Nephron progenitor cell (in vitro differentiated cells): Measurements from ENCODE around the gene HOXC11.

Experiments
- DNase-seq: peaks from one replicate; pipeline ENCODE4 v3.0.0; 2021
- H3K27ac Mint-ChIP-seq: 2 replicates; pipeline ENCODE4 v1.8.0; 2021; ENCODE audit warnings: mild to moderate bottlenecking, moderate library complexity, mixed read lengths
- H3K27me3 Mint-ChIP-seq: 2 replicates; pipeline ENCODE4 v1.8.0; 2021; ENCODE audit warnings: mild to moderate bottlenecking, low read depth, mixed read lengths; ENCODE audit not compliant: poor library complexity
- H3K36me3 Mint-ChIP-seq: 2 replicates; pipeline ENCODE4 v1.8.0; 2021; ENCODE audit warnings: low read depth, mixed read lengths
- H3K4me1 Mint-ChIP-seq: 2 replicates; pipeline ENCODE4 v1.8.0; 2021; ENCODE audit warnings: mixed read lengths
- H3K4me3 Mint-ChIP-seq: 2 replicates; pipeline ENCODE4 v1.8.0; 2021; ENCODE audit warnings: mild to moderate bottlenecking, moderate library complexity, mixed read lengths
- H3K9me3 Mint-ChIP-seq: 2 replicates; pipeline ENCODE4 v1.8.0; 2021; ENCODE audit warnings: mild to moderate bottlenecking, moderate library complexity, mixed read lengths
- TF ChIP-seq, protein P1 (sequence below): fragments of 200-600 bp; sonication (generic); IDR thresholded peaks from 2 replicates; pipeline ENCODE4 v1.5.0; 2021; ENCODE audit warnings: antibody characterized with exemption

The HOXC11 gene

DNA sequence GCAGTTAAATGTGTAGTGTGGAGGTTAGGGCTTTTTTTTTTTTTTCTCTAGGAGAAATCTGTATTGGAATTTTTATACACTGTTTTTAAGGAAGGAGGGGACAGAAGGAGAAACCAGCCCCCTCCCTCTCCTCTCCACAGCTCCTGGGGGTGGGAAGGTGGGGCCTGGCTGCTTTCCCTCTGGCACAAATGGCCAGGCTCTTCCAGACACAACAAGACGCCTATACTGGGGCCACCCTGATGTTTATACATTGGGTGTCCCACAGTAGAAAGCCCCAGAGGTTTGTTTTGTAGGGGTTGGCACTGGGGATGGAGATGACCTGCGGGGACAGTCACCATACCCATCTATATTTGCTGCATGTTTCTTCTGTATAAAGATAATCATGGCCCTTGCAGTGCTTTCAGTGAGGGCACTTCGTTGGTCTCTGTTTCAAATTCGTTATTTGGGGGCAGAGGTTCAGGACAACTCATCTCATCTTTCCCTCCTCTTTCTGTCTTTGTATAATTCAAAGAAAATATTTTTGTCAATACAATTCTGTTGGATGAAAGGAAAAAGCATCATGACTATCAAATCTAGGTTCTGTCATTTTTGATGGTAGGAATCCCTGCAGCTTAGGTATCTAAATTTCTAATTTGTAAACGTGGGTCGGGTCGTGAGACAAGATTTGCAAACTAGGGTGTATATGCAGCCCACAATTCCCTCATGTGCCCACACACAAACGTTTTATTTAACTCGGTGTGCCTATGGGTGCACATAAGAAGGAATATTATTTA is 4.1 kb downstream of the HOXC11 start:
- Mint-ChIP-seq H3K36me3 (no peaks in the 10 kb centered on the region), H3K9me3 (no peaks in the 10 kb centered on the region), H3K27me3 (peaks cover 99% of the 10 kb centered on the region), H3K4me1 (peaks cover 88% of the 10 kb centered on the region), H3K27ac (no peak overlapping the region), H3K4me3 (peak overlapping the region; percentile 89)
- TF ChIP-seq, protein P1, sequence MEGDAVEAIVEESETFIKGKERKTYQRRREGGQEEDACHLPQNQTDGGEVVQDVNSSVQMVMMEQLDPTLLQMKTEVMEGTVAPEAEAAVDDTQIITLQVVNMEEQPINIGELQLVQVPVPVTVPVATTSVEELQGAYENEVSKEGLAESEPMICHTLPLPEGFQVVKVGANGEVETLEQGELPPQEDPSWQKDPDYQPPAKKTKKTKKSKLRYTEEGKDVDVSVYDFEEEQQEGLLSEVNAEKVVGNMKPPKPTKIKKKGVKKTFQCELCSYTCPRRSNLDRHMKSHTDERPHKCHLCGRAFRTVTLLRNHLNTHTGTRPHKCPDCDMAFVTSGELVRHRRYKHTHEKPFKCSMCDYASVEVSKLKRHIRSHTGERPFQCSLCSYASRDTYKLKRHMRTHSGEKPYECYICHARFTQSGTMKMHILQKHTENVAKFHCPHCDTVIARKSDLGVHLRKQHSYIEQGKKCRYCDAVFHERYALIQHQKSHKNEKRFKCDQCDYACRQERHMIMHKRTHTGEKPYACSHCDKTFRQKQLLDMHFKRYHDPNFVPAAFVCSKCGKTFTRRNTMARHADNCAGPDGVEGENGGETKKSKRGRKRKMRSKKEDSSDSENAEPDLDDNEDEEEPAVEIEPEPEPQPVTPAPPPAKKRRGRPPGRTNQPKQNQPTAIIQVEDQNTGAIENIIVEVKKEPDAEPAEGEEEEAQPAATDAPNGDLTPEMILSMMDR, result no peak
- no peak for DNase-seq

DNA sequence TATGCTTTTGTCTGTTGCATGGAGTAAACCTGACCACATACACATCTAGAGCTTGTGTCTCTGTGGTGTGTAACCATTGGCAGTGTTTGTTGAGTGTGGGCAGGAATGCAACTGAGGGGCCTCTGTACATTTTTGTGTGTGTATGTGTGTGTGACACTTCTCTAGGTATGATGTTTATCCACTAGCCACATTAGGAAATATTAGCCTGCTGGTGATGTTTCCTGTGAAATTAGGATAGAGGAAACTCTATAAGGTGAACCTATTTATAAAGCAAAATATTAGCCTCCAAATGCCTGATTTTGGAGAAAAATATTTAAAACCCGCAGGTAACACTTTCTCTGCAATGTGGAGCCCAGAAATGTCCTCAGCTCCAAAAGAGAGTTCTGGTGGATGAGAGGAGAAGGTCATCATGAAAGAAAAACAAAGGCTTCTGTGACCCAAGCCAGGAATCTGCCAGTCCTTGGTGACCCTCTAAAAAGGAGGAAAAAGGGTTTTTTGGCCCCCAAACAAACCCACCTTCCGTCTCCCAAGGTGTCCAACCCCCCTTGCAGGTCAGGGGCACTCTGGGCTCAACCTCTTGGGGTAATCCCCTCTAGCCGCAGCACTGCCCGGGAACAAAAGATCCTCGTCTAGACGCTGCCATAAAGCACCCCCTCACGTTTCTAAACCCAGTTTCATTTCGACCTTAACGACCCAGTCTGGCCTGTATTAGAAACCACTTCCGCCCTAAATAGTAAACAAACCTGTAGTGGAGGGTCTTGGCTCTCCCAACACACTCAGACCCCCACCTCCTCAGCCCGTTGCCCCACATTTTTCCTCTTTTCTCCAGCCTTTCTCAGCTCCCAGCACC is 4.9 kb downstream of the HOXC11 start:
- Mint-ChIP-seq H3K4me1 (peaks cover 89% of the 10 kb centered on the region), H3K36me3 (no peaks in the 10 kb centered on the region), H3K27ac (peak overlapping the region; percentile 80), H3K4me3 (peak overlapping the region; percentile 98), H3K9me3 (no peaks in the 10 kb centered on the region), H3K27me3 (peaks cover 95% of the 10 kb centered on the region)
- TF ChIP-seq, protein P1, result no peak
- DNase-seq, result no peak

DNA sequence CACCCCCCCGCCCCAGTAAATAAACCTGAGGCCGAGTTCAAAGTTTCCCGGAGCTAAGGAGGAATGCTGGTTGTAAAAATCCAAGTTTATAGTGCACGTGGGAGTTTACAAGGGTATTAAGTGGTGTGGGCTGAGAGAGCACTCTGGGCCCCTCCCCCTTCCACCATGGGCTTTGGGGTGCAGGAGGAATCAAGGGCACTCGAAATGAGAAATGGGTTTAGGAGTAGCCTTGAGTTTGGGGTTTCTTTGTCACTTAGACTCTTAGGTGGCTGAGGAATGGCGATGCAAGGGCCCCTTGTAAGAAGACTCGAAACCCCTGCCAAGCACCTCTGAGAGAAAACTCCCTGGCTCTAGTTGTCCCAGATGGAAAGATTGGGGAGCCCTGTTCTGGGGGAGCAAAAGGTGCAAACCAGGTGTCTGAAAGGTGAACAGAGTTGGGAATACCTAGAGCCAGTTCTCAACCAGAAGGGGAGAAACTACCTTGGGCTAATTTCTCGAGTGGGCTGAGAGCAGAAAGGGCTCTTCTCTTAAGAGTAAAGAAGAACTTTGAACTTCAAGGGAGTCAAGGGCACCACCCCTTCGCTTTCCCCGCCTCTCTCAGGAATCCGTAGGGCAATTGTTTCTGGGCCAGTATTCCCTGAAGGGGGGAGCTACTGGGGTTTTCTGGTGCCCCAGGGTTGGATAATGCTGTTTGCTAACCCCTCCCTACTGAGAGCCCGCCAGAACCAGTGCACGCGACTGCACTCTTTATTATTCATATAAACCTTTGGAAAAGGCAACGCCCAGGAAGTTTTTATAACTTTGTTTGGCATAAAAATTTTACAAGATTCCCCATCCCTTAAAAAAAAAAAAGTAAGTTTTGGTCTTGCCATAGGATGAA is 5.8 kb downstream of the HOXC11 start:
- Mint-ChIP-seq H3K9me3 (no peaks in the 10 kb centered on the region), H3K27me3 (peaks cover 96% of the 10 kb centered on the region), H3K27ac (peak overlapping the region; percentile 92), H3K4me1 (peaks cover 91% of the 10 kb centered on the region), H3K4me3 (peak overlapping the region; percentile 98), H3K36me3 (no peaks in the 10 kb centered on the region)
- no peak for DNase-seq
- TF ChIP-seq, protein P1, result no peak

DNA sequence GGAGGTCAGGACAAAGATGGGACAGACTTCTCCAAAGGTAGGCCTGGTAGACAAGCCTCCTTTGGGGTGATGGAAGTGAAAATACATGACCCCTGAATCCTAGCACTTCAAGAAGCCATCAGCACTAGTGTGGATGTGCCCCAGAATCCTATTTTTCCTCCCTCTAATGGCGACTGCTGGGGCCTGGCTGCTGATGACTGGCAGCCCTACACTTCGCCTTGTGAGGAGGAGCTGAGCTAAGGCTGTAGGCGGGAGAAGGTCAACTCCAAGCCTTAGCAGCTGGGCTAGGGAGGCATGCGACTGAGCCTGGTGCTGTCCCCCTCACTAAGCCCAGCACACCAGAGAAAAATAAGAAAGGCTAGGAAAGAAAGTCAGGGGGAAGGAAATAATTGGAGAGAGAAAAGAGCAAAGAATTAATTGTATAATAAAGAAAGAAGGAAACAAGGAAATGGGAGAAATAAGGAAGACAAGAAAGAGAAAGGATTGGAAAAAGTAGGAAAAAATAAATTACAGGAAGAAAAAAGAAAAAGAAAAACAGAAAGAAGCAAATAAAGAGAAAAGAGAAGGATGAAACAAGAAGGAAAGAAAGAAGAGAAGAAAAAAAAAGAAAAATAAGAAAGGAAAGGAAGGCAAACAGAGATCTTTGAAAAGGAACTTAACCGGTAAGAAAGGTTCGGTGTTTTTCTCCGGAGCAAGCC is 7.3 kb downstream of the HOXC11 start:
- H3K4me1 Mint-ChIP-seq, result peaks cover 87% of the 10 kb centered on the region

More for the DNA sequence above, 7.3 kb downstream of the HOXC11 start:
- Mint-ChIP-seq H3K27ac (peak overlapping the region; percentile 71), H3K4me3 (peak overlapping the region; percentile 98), H3K36me3 (no peaks in the 10 kb centered on the region), H3K27me3 (peaks cover 81% of the 10 kb centered on the region), H3K9me3 (no peaks in the 10 kb centered on the region)
- DNase-seq, result no peak
- TF ChIP-seq, protein P1, result no peak
